ENCODE data around the gene NRL. TPM values are rescaled to one million over a fixed set of nuclear protein-coding genes. Genes with fewer than 3 reads are reported as not detected.

NRL gene
- total RNA-seq, 1 experiment from 2014 or later: 0.66 TPM

DNA sequence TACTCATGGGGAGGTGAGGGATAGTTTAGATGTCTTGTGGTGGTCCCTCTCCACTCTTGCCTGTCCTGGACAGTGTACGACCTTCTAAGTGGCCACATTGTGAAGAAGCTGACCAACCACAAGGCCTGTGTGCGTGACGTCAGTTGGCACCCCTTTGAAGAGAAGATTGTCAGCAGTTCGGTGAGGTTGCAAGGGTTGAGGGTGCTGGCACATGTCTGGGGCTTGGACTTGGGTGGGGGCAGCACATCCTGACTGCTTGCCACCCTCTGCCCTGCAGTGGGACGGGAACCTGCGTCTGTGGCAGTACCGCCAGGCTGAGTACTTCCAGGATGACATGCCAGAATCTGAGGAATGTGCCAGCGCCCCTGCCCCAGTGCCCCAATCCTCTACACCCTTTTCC, 8.1 kb upstream of the NRL start:
- DNase-seq (ENCODE audit: low read depth, low spot score) (no peak), ATAC-seq (no peak)
- H3K4me3 ChIP-seq (replicated peaks in 1 of 2; ENCODE audit: low read depth in 1 of 2, low read length in 2 of 2): no peak overlapping the region
- intact Hi-C loops (cut with micrococcal nuclease): no loop called here
- no peaks in the 10 kb centered on the region for H3K9me3 ChIP-seq (ENCODE audit: control insufficient read depth in 1 of 2, insufficient read depth in 1 of 2, low read depth in 1 of 2, low read length in 2 of 2)
- H3K4me1 ChIP-seq (ENCODE audit: control insufficient read depth in 1 of 2, insufficient read depth in 2 of 2, low read length in 2 of 2): no peaks in the 10 kb centered on the region
- H3K27me3 ChIP-seq (ENCODE audit: insufficient read depth, low read length): no peaks in the 10 kb centered on the region
- H3K4me2 ChIP-seq (ENCODE audit: low read length): no peak overlapping the region
- H4K20me1 ChIP-seq (ENCODE audit: insufficient read depth): no peaks in the 10 kb centered on the region
- no peak overlapping the region for H3K9ac ChIP-seq (ENCODE audit: low read length)
- H2AFZ ChIP-seq (ENCODE audit: low read depth, low read length, poor library complexity, severe bottlenecking): no peak overlapping the region
- POLR2A ChIA-PET: no interaction called here
- BruUV-seq (replicated peaks): no TSS peak
- no peak overlapping the region for H3K27ac ChIP-seq (ENCODE audit: low read depth, low read length)
- CTCF ChIA-PET: no interaction called here
- peaks cover 18 to 24% of the 10 kb centered on the region in 2 experiments for H3K36me3 ChIP-seq (ENCODE audit: control insufficient read depth in 1 of 2, insufficient read depth in 2 of 2, low read length in 2 of 2)
- RAD21 ChIA-PET (ENCODE audit: low non-redundant PET in 1 of 2, low total read pairs in 2 of 2, uncharacterized antibody in 2 of 2, unreplicated experiment in 2 of 2): no interaction called here
- H3K9me2 ChIP-seq (ENCODE audit: insufficient read depth): no peaks in the 10 kb centered on the region
- no peak for TF ChIP-seq EZH2 (IDR thresholded peaks at IDR 0.05)
- no peak for TF ChIP-seq JUND (IDR thresholded peaks at IDR 0.05)
- no peaks in the 10 kb centered on the region for H3K79me2 ChIP-seq (ENCODE audit: insufficient read depth, low read length)

DNA sequence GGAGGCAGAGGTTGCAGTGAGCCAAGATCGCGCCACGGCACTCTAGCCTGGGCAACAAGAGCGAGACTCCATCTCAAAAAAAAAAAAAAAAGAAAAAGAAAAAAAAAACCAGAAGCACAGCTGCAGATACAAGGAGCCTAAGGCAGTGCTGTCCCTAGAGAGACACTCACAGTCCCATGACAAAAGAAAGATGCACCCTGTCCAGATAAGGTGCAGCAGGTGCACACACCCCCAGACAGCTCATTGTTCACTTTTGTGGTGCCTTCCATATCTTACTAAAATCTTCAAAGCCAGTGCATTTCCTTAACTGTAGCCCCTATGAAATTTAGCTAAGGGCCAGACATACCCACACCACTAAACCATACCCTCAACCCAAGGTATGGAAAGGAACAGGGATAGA, 7.7 kb upstream of the NRL start:
- ChIA-PET RAD21 (ENCODE audit: low non-redundant PET in 1 of 2, low total read pairs in 2 of 2, uncharacterized antibody in 2 of 2, unreplicated experiment in 2 of 2) (no interaction called here), POLR2A (no interaction called here), CTCF (interaction anchor here (1.0 kb wide), 1 partner anchor 9 kb away, joined by 3 read pairs; no protein-coding TSS in a partner anchor)
- H3K36me3 ChIP-seq (ENCODE audit: control insufficient read depth in 1 of 2, insufficient read depth in 2 of 2, low read length in 2 of 2): peaks cover 18 to 28% of the 10 kb centered on the region in 2 experiments
- H2AFZ ChIP-seq (ENCODE audit: low read depth, low read length, poor library complexity, severe bottlenecking): no peak overlapping the region
- BruUV-seq (replicated peaks): no TSS peak
- H3K9me2 ChIP-seq (ENCODE audit: insufficient read depth): no peaks in the 10 kb centered on the region
- H3K27me3 ChIP-seq (ENCODE audit: insufficient read depth, low read length): no peaks in the 10 kb centered on the region
- no peaks in the 10 kb centered on the region for H3K9me3 ChIP-seq (ENCODE audit: control insufficient read depth in 1 of 2, insufficient read depth in 1 of 2, low read depth in 1 of 2, low read length in 2 of 2)
- H3K4me3 ChIP-seq (replicated peaks in 1 of 2; ENCODE audit: low read depth in 1 of 2, low read length in 2 of 2): no peak overlapping the region
- H3K79me2 ChIP-seq (ENCODE audit: insufficient read depth, low read length): no peaks in the 10 kb centered on the region
- no peak overlapping the region for H3K4me2 ChIP-seq (ENCODE audit: low read length)
- no peak for DNase-seq (ENCODE audit: low read depth, low spot score)
- H3K27ac ChIP-seq (ENCODE audit: low read depth, low read length): no peak overlapping the region
- H4K20me1 ChIP-seq (ENCODE audit: insufficient read depth): no peaks in the 10 kb centered on the region
- intact Hi-C loops (cut with micrococcal nuclease): no loop called here
- no peak for TF ChIP-seq CBX3 (IDR thresholded peaks at IDR 0.05; ENCODE audit: low read depth)
- TF ChIP-seq, protein P1, sequence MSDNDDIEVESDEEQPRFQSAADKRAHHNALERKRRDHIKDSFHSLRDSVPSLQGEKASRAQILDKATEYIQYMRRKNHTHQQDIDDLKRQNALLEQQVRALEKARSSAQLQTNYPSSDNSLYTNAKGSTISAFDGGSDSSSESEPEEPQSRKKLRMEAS (IDR thresholded peaks at IDR 0.05): no peak
- no peak for TF ChIP-seq SIN3A (IDR thresholded peaks at IDR 0.05; ENCODE audit: low read depth)
- TF ChIP-seq EZH2phosphoT487 (IDR thresholded peaks at IDR 0.05; ENCODE audit: borderline replicate concordance): no peak
- no peak for TF ChIP-seq REST (IDR thresholded peaks at IDR 0.05; ENCODE audit: low read depth)
- TF ChIP-seq ZNF274 (IDR thresholded peaks at IDR 0.05; ENCODE audit: low read depth, low read length): no peak
- no peak for TF ChIP-seq ZFX (IDR thresholded peaks at IDR 0.05)
- no peak for TF ChIP-seq JUND (IDR thresholded peaks at IDR 0.05)
- no peak overlapping the region for H3K9ac ChIP-seq (ENCODE audit: low read length)
- no peaks in the 10 kb centered on the region for H3K4me1 ChIP-seq (ENCODE audit: control insufficient read depth in 1 of 2, insufficient read depth in 2 of 2, low read length in 2 of 2)
- ATAC-seq: no peak

All from HCT116 (cell line).